ENCODE data around the gene CARD11.

CARD11 gene

DNA sequence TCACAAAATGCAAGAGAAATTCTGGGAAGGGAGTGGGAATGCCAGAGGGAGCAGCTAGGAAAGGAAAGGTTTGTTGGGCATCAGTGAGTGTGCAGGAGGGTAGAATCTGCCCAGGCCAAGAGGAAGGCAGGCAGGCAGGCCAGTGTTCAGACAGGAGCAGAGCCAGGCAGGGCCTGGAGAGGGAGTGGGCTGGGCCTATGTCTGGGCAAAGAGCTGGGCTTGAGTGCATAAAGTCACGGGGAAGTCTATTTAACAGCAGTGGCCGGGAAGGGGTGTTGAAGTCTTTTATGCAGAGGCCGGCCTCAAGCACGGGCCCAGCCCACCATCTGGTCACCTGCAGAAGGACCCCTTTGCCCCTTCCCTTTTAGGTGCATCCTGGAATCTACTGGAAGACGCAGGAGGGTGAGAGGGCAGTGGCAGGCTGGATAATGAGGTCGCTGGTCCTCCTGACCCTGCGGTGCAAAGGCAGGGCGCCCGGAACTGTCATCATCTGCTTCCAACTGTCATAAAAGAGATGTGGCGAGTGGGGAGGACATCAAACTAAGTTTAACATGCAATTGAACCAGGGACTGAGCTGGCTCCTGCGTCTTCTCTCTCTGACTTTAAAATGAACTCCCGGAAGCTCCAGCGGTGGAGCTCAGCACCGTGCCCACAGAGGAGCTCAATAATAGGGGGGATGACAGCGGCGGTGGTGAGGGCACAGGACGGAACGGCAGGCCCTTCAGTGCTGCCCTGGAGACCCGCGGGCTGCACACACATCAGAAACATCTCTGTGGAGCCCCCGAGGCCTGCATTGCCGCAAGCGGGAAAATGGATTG is 29.5 kb downstream of the CARD11 start:
- Mint-ChIP-seq H3K4me3 (no peak overlapping the region), H3K36me3 (ENCODE audit: low read depth) (no peaks in the 10 kb centered on the region), H3K27ac (peak overlapping the region; percentile 76), H3K27me3 (ENCODE audit: low read depth, poor library complexity) (peaks cover 4% of the 10 kb centered on the region), H3K4me1 (peaks cover 13% of the 10 kb centered on the region), H3K9me3 (peaks cover 12% of the 10 kb centered on the region)
- no peak for DNase-seq
- TF ChIP-seq CTCF (IDR thresholded peaks at IDR 0.05): no peak

GRCh38 chr7:3011211-3011852 is 32.3 kb downstream of the CARD11 start:
- Mint-ChIP-seq H3K4me1 (peaks cover 13% of the 10 kb centered on the region), H3K27ac (no peak overlapping the region), H3K27me3 (ENCODE audit: low read depth, poor library complexity) (peaks cover 13% of the 10 kb centered on the region), H3K9me3 (peaks cover 18% of the 10 kb centered on the region), H3K36me3 (ENCODE audit: low read depth) (no peaks in the 10 kb centered on the region), H3K4me3 (no peak overlapping the region)
- no peak for TF ChIP-seq CTCF (IDR thresholded peaks at IDR 0.05)
- DNase-seq: no peak

GRCh38 chr7:3010161-3010560 is 33.5 kb downstream of the CARD11 start:
- Mint-ChIP-seq H3K27me3 (ENCODE audit: low read depth, poor library complexity) (peaks cover 16% of the 10 kb centered on the region), H3K36me3 (ENCODE audit: low read depth) (no peaks in the 10 kb centered on the region), H3K27ac (no peak overlapping the region), H3K4me1 (peaks cover 11% of the 10 kb centered on the region), H3K4me3 (no peak overlapping the region), H3K9me3 (peaks cover 18% of the 10 kb centered on the region)
- TF ChIP-seq CTCF (IDR thresholded peaks at IDR 0.05): no peak
- DNase-seq: no peak

GRCh38 chr7:3009086-3009485 is 34.6 kb downstream of the CARD11 start:
- Mint-ChIP-seq H3K4me1 (peaks cover 5% of the 10 kb centered on the region), H3K9me3 (peaks cover 18% of the 10 kb centered on the region), H3K27ac (no peak overlapping the region), H3K27me3 (ENCODE audit: low read depth, poor library complexity) (peaks cover 16% of the 10 kb centered on the region), H3K36me3 (ENCODE audit: low read depth) (no peaks in the 10 kb centered on the region), H3K4me3 (no peak overlapping the region)
- TF ChIP-seq CTCF (IDR thresholded peaks at IDR 0.05): no peak
- no peak for DNase-seq

GRCh38 chr7:3008386-3008785 is 35.3 kb downstream of the CARD11 start:
- Mint-ChIP-seq H3K4me1 (peaks cover 7% of the 10 kb centered on the region), H3K27me3 (ENCODE audit: low read depth, poor library complexity) (peaks cover 16% of the 10 kb centered on the region), H3K4me3 (no peak overlapping the region), H3K27ac (no peak overlapping the region), H3K9me3 (peaks cover 18% of the 10 kb centered on the region), H3K36me3 (ENCODE audit: low read depth) (no peaks in the 10 kb centered on the region)
- no peak for DNase-seq
- TF ChIP-seq CTCF (IDR thresholded peaks at IDR 0.05): no peak

All from nephron progenitor cell (in vitro differentiated cells).